Measurements from ENCODE around the gene CNTROB.

- TF ChIP-seq, protein P1, sequence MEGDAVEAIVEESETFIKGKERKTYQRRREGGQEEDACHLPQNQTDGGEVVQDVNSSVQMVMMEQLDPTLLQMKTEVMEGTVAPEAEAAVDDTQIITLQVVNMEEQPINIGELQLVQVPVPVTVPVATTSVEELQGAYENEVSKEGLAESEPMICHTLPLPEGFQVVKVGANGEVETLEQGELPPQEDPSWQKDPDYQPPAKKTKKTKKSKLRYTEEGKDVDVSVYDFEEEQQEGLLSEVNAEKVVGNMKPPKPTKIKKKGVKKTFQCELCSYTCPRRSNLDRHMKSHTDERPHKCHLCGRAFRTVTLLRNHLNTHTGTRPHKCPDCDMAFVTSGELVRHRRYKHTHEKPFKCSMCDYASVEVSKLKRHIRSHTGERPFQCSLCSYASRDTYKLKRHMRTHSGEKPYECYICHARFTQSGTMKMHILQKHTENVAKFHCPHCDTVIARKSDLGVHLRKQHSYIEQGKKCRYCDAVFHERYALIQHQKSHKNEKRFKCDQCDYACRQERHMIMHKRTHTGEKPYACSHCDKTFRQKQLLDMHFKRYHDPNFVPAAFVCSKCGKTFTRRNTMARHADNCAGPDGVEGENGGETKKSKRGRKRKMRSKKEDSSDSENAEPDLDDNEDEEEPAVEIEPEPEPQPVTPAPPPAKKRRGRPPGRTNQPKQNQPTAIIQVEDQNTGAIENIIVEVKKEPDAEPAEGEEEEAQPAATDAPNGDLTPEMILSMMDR (IDR thresholded peaks at IDR 0.05; ENCODE audit: low read depth, low read length, poor library complexity, severe bottlenecking) = no peak
- TF ChIP-seq EZH2phosphoT487 (IDR thresholded peaks at IDR 0.05; ENCODE audit: borderline replicate concordance, low read length) = no peak
These were observed 37.8 kb upstream of the CNTROB start for GRCh38 chr17:7894226-7894625.

Data from DOHH2 (cell line).